ENCODE results near the gene CNTN2. TPM values are rescaled to one million over a fixed set of nuclear protein-coding genes. Genes with fewer than 3 reads are reported as not detected.

Gene CNTN2
- total and polyA plus RNA-seq, 2 of the 8 experiments (the other 6 are each of a cell fraction or from before 2014, with no cell fraction given): 1.2 to 3.9 TPM

DNA sequence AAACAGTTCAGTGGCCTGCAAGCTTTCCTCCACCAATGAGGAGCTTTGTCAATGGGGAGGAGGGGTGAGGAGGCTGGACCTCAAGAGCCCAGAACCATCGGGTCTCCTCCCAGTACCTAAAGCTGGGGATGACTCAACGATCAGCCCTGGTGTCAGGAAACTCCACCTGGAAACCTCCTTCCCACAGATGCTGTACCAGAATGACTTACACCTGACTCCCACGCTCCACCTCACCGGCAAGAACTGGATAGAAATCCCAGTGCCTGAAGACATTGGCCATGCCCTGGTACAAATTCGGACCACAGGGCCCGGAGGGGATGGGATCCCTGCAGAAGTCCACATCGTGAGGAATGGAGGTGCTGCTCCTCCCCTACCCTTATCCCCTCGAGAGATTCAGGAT, 29.9 kb downstream of the CNTN2 start:
- Histone ChIP-seq H2BK15ac (ENCODE audit: low read length) (no peak overlapping the region), H4K5ac (ENCODE audit: insufficient read length, low read depth, low read length) (no peak overlapping the region), H3K27me3 (replicated peaks in 1 of 4; ENCODE audit: control insufficient read depth in 3 of 4, extremely low read depth in 1 of 4, insufficient read depth in 3 of 4, low read length in 3 of 4) (no peaks in the 10 kb centered on the region), H3K14ac (ENCODE audit: insufficient read length) (no peak overlapping the region), H3K9ac (replicated peaks in 1 of 4; ENCODE audit: extremely low read depth in 1 of 4, low read depth in 3 of 4, low read length in 3 of 4) (no peak overlapping the region), H4K8ac (ENCODE audit: extremely low read depth, insufficient read depth, low read length) (no peak overlapping the region), H3K9me3 (ENCODE audit: insufficient read depth in 2 of 2, low read depth in 1 of 2, low read length in 1 of 2) (no peaks in the 10 kb centered on the region), H3K23me2 (ENCODE audit: low read depth, low read length) (no peaks in the 10 kb centered on the region), H2AK5ac (ENCODE audit: low read depth, low read length) (no peak overlapping the region), H3K56ac (replicated peaks; ENCODE audit: insufficient read length, low read depth, low read length) (no peak overlapping the region), H3K79me1 (ENCODE audit: low read depth, low read length) (no peaks in the 10 kb centered on the region), H2BK12ac (ENCODE audit: low read depth, low read length) (no peak overlapping the region), H3K4me3 (ENCODE audit: extremely low read depth in 1 of 4, insufficient read depth in 2 of 4, low read depth in 3 of 4, low read length in 4 of 4) (no peak overlapping the region), H3K23ac (ENCODE audit: insufficient read length) (no peak overlapping the region), H3K4me2 (ENCODE audit: insufficient read depth in 1 of 2, low read depth in 2 of 2, low read length in 2 of 2) (no peak overlapping the region), H3K4ac (replicated peaks; ENCODE audit: insufficient read length, low read depth, low read length) (no peak overlapping the region), H3K27ac (ENCODE audit: low read depth, low read length) (no peak overlapping the region), H3K18ac (ENCODE audit: extremely low read depth, low read length) (no peak overlapping the region), H2BK120ac (replicated peaks; ENCODE audit: low read depth, low read length) (no peak overlapping the region), H2BK20ac (ENCODE audit: low read length) (no peak overlapping the region), H2AFZ (ENCODE audit: low read length) (no peak overlapping the region), H3K4me1 (replicated peaks in 1 of 4; ENCODE audit: control insufficient read depth in 3 of 4, insufficient read depth in 4 of 4, low read length in 3 of 4) (no peaks in the 10 kb centered on the region), H3K79me2 (ENCODE audit: control insufficient read depth in 1 of 2, insufficient read depth in 2 of 2, low read length in 2 of 2) (no peaks in the 10 kb centered on the region), H4K91ac (replicated peaks; ENCODE audit: insufficient read length, low read length) (no peak overlapping the region), H2BK5ac (ENCODE audit: low read depth, low read length) (no peak overlapping the region), H3K36me3 (ENCODE audit: control insufficient read depth in 2 of 4, insufficient read depth in 4 of 4, low read length in 3 of 4) (no peaks in the 10 kb centered on the region), H4K20me1 (replicated peaks in 1 of 2; ENCODE audit: control insufficient read depth in 1 of 2, insufficient read depth in 2 of 2, low read length in 2 of 2) (no peaks in the 10 kb centered on the region)
- CTCF ChIA-PET (ENCODE audit: partially characterized antibody): interaction anchor here (1.2 to 38.9 kb wide), 7 partner anchors 9 to 183 kb away, joined by 3 to 1336 read pairs (median 4); no protein-coding TSS in a partner anchor
- DNase-seq (ENCODE audit: low read depth in 1 of 2, low spot score in 2 of 2) (no peak), FAIRE-seq (no peak)
- POLR2A ChIA-PET (ENCODE audit: partially characterized antibody): interaction anchor here (0.9 to 1.7 kb wide), 4 partner anchors 9 to 79 kb away, joined by 3 to 4 read pairs (median 3); no protein-coding TSS in a partner anchor
- TF ChIP-seq ZNF274 (IDR thresholded peaks at IDR 0.05; ENCODE audit: borderline replicate concordance, extremely low read depth, low read length): no peak
- no peak for TF ChIP-seq HDAC6 (IDR thresholded peaks at IDR 0.05; ENCODE audit: low read depth, low read length)
- no peak for TF ChIP-seq EGR1 (IDR thresholded peaks at IDR 0.05; ENCODE audit: borderline replicate concordance, low read depth, low read length)
- no peak for TF ChIP-seq JUN (IDR thresholded peaks at IDR 0.05; ENCODE audit: low read depth, low read length)
- no peak for TF ChIP-seq KDM5A (IDR thresholded peaks at IDR 0.05; ENCODE audit: low read length)
- TF ChIP-seq SP4 (IDR thresholded peaks at IDR 0.05; ENCODE audit: low read length): no peak
- TF ChIP-seq YY1 (IDR thresholded peaks at IDR 0.05; ENCODE audit: low read depth, low read length): no peak
- no peak for TF ChIP-seq EZH2 (IDR thresholded peaks at IDR 0.05; ENCODE audit: low read depth, low read length, severe bottlenecking)
- no peak for TF ChIP-seq SIX5 (IDR thresholded peaks at IDR 0.05; ENCODE audit: low read depth, low read length)
- TF ChIP-seq POU5F1 (IDR thresholded peaks at IDR 0.05; ENCODE audit: low read depth, low read length): no peak
- WGBS, 2 experiments (ENCODE audit: extremely low coverage in 1 of 2, insufficient coverage in 1 of 2, insufficient read length in 1 of 2, insufficient replicate concordance in 2 of 2, low coverage in 1 of 2, low lambda C conversion rate in 2 of 2, missing lambda C conversion rate in 1 of 2): 82% methylated on average over 8 of the region's 8 CpGs; no CpG with 5 or more reads in 1 of the 2 experiments

Measured in H1 (cell line).